Activated CD8-positive, alpha-beta memory T cell treated with anti-CD3 and anti-CD28 coated beads for 1 hour (primary cell): ENCODE results near the gene EPS8L1.

ENCODE experiments used
- DNase-seq, 2 donors: peaks; one replicate each; pipeline ENCODE4 v3.0.0-alpha.2; 2020; ENCODE audit warnings: low read depth in 1 of 2; ENCODE audit errors: extremely low read depth in 1 of 2

Gene EPS8L1

DNA sequence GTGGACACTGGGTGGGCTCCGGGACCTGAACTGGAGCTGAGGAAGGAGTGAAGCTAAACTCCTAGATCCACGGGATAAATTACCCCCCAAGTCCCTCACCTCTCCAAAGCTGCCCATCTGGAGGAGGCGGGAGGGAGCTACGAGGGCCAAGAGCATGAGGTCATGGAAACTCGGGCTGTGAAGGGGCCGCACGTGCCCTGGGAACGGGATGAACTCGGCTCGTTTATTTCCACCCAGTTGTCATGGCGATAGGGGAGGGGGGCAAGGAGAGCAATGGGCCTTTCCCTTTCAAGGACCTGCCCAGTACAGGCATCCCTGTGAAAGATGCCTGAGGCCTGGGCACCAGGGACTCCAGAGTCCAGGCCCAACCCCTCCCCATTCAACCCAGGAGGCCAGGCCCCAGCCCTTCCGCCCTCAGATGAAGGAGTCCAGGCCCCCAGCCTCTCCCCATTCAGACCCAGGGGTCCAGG lies 37.9 kb downstream of the EPS8L1 start:
- no peak for DNase-seq

- no peak for DNase-seq
Observed at GRCh38 chr19:55114566-55115145, 39.0 kb downstream of the EPS8L1 start.

DNA sequence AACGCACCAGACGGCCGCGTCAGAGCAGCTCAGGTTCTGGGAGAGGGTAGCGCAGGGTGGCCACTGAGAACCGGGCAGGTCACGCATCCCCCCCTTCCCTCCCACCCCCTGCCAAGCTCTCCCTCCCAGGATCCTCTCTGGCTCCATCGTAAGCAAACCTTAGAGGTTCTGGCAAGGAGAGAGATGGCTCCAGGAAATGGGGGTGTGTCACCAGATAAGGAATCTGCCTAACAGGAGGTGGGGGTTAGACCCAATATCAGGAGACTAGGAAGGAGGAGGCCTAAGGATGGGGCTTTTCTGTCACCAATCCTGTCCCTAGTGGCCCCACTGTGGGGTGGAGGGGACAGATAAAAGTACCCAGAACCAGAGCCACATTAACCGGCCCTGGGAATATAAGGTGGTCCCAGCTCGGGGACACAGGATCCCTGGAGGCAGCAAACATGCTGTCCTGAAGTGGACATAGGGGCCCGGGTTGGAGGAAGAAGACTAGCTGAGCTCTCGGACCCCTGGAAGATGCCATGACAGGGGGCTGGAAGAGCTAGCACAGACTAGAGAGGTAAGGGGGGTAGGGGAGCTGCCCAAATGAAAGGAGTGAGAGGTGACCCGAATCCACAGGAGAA lies 39.9 kb downstream of the EPS8L1 start:
- no peak for DNase-seq

GRCh38 chr19:55116232-55116858 lies 40.7 kb downstream of the EPS8L1 start:
- peak in 1 of 2 donors; percentile 30 for DNase-seq

GRCh38 chr19:55116859-55117662 lies 41.4 kb downstream of the EPS8L1 start, which contains the start of gene PPP1R12C:
TSS of gene PPP1R12C (minus strand) at chr19:55117637. CDS start at chr19:55117543, 94 bp downstream.
- DNase-seq, result peak in 1 of 2 donors; percentile 12

DNA sequence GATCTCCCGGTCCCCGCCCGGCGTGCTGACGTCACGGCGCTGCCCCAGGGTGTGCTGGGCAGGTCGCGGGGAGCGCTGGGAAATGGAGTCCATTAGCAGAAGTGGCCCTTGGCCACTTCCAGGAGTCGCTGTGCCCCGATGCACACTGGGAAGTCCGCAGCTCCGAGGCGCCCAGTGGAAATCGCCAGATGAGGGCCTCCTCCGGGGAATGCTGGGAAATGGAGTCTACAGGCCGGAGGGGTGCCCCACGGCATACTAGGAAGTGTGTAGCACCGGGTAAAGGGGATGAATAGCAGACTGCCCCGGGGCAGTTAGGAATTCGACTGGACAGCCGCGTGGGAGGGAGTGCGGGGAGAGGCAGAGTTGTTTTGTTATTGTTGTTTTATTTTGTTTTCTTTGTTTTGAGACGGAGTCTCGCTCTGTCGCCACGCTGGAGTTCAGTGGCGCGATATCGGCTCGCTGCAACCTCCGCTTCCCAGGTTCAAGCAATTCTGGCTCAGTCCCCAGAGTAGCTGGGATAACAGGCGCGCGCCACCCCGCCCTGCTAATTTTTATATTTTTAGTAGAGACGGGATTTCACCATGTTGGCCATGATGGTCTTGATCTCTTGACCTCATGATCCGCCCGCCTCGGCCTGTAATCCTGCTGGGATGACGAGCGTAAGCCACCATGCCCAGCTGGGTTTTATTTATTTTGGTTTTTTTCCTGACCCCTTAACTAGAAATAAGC lies 42.2 kb downstream of the EPS8L1 start:
- DNase-seq, result peak; percentile 89 to 96

DNA sequence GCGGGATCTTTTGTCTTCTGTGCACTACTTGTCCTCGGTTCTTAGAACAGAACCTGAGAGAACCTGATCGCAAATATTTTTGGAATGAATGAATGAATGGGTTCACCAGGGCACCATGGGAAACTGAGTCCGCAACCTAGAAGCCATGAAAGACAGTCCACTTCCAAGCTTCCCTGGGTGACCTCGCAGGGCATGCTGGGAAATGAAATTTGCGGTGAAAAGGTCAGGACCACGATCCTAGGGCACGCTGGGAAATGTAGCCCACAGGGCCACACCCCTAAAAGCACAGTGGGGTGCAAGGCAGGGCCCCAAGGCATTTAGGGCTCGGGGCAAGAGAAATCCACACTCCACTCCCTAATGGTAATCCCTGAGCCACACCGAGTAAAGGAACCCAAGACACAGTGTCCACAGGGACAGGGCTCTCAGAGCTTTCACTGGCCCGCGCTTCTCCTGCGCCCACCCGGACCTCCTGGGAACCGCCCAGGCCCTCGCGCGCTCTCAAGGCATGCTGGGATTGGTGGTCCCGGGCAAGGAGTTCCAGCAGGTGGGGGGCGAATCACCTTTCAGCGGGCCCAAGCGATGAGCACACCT lies 42.8 kb downstream of the EPS8L1 start:
- DNase-seq, result no peak

- DNase-seq, result no peak
Observed at GRCh38 chr19:55119053-55119452, 43.4 kb downstream of the EPS8L1 start.

DNA sequence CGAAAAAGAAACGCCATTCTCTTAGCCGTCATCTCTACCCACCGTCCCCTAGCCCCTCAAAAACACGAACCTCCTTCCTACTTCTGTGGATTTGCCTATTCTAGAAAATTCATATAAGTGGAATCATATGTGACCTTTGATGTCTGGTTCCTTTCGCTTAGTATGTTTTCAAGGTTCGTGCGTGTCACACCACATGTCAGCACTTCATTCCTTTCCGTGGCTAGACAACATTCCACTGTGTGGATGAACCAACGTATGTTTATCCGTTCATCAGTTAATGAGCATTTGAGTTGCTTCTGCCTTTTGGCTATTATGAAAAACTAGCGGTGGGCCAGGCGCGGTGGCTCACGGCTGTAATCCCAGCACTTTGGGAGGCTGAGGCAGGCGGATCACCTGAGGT lies 55.8 kb downstream of the EPS8L1 start:
- DNase-seq, result no peak

- no peak for DNase-seq
Observed at GRCh38 chr19:55132453-55133129, 56.9 kb downstream of the EPS8L1 start.

DNA sequence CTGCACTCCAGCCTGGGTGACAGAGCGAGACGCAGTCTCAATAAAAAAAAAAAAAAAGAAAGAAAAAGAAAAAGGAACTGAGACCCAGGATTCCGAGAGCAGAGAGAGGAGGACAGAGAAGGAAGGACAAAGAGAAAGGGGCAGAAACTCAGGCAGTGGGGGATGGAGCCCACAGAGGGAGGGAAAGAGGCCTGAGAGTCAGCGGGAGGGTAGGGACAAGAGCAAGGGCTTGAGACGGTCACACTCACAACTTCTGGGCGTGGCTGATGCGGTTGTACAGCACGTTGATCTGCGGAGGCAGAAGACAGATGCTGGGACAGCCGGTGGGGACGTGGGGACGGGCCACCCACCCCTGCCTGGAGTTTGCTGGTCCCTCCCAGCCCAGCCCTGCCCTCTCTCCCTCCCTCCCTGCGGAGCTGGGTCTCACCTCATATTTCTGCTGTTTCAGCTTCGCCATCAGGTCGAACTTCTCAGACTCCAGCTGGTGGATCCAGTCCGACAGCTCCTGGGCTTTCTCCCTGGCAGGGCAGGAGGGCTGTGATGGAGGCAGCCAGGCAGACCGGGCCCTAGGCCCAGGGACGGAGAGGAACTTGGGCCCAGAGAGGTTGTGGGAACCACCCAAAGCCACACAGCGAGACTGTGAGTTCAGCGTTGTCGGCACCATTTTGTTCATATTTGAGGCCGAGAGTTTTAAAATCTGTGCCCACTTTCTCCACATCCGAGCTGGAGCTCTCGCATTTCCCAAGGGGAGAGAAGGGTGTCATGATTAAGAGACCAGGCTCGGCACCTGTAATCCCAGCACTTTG lies 58.2 kb downstream of the EPS8L1 start:
- no peak for DNase-seq

DNA sequence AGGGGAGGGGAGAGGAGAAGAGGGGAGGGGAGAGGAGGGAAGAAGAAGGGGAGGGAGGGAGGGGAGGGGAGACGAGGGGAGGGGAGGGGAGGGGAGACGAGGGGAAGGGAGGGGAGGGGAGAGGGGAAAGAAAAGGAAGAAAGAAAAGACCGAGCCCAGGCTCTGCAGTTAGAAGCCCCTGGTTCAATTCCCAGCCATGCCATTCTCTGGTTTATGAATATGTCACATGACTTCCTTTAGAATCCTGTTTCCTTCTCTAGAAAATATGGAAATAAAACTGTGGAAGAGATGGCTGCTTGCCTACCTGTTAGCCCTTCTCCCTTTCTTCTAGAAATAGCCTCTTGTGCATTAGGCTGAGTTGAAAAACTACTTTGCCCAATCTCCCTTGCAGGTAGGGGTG lies 59.1 kb downstream of the EPS8L1 start:
- DNase-seq, result no peak

DNA sequence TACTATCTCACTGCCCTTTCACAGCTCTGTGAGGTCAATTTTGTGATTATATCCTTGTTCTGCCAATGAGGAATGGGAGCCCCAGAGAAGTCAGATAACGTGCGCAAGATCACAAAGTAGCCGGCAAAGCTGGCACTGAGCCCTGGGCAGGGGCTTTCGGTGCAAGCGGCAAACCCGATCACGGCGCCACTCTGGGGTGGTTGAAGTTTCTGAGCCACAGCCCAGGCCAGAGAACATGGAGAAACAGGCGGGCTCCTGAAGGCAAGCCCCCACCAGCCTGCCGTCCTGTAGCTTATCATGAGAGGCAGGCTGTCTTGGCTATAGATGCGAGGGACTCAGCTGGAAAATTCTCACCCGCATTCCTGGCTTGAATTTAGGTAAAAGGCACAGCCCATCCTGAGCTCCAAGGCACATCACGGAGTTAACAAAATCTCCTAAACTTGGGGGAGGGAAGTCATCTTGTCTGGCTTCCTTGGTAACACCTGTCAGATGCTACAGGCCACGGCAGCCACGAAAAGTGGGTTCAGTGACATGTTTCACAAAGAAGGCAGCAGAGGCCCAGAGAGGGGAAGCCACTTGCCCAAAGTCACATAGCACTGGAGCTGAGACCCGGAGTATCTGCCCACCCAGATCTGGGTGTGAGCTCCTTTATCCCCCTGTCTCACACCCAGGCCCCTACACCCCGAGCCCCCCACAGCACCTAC lies 60.9 kb downstream of the EPS8L1 start:
- no peak for DNase-seq
